GM18499 (cell line): ENCODE measurements around the gene STAM2.
"Not testable (repeated sequence)": the region's sequence is repeated elsewhere in the genome, so short reads cannot be mapped to it uniquely, and the experiment has no call there.

ENCODE experiments used
- ATAC-seq: cut with Tn5 transposase; IDR thresholded peaks from one replicate; pipeline ENCODE4 v1.9.1; 2021; ENCODE audit warnings: moderate number of reproducible peaks; ENCODE audit not compliant: insufficient read depth, unreplicated experiment

Gene STAM2

GRCh38 chr2:152115952-152116351 is 59.6 kb downstream of the STAM2 start:
- no peak for ATAC-seq

DNA sequence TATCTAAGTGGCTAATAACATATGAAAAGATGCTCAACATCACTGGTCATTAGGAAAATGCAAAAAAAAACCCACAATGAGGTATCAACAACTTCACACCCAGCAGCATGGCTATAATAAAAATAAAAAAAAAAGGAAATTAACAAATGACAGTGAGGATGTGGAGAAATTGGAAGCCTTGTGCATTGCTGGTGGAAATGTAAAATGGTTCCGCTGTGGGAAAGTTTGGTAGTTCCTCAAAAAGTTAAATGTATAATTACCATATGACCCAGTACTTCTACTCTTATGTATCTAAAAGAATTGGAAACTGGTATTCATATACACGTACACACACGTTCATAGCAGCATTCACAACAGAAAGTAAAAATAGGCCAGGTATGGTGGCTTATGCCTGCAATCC is 61.2 kb downstream of the STAM2 start:
- no peak for ATAC-seq

GRCh38 chr2:152107140-152107539 is 68.4 kb downstream of the STAM2 start:
- not testable (repeated sequence) for ATAC-seq

DNA sequence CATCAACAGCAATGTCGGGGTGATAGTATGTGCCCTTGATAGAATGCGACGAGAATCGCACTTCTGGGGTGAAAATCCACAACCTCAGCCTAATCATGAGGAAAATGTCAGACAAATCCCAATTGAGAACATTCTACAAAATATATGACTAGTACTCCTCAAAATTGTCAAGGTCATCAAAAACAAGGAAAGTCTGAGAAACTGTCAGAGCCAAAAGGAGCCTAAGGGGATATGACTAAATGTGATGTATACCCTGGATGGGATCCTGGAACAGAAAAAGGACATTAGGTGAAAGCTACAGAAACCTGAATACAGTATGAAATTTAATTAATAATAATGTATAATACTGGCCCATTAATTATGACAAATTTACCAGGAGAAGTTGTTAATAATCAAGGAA is 69.1 kb downstream of the STAM2 start:
- ATAC-seq: no peak

- no peak for ATAC-seq
Observed at GRCh38 chr2:152103271-152103670, 72.3 kb downstream of the STAM2 start.

DNA sequence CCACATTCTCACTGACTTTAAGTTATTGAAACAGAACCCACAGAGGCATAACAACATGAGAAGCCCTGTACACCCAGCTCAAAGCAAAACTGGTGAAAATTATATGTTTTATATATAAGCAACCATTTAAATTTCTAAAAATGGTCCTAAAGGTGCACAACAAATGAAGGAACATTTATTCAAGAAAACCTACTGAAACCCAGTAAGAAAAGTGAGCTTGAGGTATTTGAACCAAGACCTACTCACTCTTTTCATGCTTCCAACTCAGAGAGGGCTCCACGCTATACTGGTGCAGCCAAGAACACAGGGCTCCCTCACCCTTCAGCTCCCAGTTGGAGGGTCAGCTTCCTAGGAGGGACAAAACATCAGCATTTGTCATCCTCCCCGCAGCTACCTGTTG is 74.6 kb downstream of the STAM2 start:
- ATAC-seq: no peak

- no peak for ATAC-seq
Observed at GRCh38 chr2:152099367-152100050, 76.1 kb downstream of the STAM2 start.

DNA sequence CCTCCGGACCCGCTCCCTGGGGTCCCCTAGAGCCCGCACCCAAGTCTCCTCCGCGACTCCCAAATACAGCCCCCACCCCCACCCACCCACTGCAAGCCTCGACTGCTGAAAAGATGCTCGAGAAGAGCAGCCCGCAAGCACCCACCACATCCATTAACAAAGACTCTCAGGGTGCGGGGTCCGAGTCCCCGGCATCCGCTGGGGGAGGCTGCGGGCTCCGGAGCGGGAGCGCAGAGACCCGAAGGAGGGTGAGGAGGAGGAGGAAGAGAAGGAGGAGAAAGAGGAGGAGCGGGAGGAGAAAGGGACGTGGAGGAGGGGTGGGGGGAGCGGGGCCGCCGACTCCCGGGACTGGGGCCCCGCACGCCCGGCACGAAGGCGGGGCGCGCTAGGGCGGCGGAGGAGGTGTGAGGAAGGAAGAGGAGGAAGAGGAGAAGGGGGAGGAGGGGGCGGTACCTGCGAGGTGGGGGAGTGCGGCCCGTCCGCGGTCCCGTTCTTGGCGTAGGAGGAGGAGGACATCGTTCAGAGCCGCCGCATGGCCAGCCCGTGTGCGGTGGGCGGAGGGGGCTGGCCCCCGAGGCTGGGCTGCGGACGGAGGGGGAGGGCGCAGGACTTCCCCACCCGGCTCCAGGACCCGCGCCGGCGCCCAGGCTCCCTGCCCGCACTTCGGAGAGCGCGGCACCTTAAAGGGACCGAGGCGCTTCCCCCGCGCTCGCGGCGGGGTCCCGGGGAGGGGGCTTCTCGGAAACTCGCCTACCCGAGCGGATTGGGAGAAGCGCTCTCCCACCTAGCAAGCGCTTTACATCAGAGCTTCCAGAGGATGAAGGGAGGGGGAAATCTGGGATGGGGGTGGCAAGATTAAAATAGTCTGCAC is 76.8 kb downstream of the STAM2 start, which contains the start of gene CACNB4:
TSS of gene CACNB4 (minus strand) at position 549 of the 871 bp plus-strand sequence.
- no peak for ATAC-seq

DNA sequence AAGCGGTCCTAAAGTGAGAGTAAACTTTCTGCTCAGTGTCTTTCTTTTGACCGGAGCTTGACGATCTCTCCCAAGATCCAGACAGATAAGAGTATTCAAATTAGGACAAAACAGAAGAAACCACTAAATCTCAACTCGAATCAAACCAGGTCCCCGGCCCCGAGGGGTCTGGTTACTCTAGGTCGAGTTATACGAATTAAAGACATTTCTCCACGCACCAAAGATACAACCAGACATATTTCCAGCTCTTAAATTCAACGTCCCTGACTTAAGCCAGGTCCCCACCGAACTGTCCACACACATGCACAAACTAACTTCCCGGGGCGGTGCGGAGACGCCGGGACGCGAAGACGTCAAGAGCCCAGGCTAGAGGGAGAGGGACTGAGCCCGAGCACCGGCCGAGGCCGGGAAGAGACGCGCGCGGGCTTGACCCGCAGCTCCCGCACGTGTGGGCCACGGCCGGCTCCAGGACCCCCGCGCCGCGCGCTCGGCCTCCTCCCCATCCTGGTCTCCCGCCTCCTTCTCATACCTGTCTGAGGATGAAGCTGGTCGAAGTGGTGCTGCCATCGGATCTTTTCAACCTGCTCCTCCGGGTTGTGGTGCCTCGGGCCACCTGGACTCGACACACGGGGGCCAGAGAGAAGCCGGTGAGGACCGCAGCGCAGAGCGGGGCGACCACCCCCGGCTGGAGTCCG is 77.6 kb downstream of the STAM2 start:
- no peak for ATAC-seq

- ATAC-seq: no peak
Observed at GRCh38 chr2:152097290-152097800, 78.2 kb downstream of the STAM2 start.

DNA sequence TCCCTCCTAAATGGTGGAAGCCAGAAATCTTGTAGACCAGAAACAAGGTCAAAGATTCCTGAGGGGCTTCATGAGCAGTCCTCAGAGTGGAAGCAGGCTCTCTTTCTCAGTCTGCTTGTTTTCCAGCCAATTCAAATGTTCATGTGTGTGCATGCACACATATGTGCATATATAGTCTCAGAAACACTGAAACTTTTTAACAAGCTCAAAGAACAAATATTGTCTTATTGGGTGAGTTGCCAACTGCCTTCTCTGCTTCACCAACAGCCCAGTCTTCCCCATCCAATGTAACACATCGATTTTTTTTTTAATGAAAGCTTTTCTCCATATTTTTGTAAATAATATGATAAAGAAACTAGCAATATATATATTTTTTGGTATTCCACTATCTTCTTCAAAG is 80.4 kb downstream of the STAM2 start:
- no peak for ATAC-seq

DNA sequence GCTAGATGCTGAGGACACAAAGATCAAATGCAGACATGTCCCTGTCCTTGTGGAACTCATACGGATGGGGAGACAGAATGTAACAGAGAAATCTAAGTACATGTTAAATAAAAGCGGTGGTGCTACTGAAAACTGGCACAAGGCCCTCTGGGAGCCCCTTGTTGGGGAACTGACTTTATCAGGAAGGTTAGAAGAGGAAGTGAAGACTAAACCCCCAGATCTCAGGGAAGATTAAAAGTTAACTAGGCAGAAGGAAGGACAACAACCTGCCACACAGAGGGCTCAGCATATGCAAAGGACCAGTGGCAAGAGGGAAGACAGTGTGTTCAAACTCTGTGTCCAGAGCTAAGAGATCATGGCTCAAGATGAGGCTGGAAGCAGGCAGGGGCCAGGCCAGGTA is 81.5 kb downstream of the STAM2 start:
- no peak for ATAC-seq

GRCh38 chr2:152093464-152093863 is 82.1 kb downstream of the STAM2 start:
- no peak for ATAC-seq

DNA sequence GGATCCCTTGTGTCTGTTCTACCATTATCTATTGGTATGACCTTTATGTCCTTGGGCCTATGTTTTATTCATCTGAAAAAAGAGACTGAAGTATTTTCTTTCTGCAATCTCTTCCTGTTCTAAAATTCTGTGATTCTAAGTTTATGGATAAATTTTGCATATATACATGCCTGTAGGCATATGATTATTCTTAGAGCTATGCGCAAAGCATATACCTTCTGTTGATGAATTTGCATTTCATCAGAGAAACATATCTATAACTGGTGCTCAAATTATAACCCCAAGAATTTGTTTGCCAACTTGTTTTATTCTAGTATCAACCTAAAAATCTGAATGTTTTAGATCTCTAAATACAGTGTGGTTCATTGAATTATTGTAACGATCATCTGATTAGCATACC is 83.5 kb downstream of the STAM2 start:
- ATAC-seq: no peak

DNA sequence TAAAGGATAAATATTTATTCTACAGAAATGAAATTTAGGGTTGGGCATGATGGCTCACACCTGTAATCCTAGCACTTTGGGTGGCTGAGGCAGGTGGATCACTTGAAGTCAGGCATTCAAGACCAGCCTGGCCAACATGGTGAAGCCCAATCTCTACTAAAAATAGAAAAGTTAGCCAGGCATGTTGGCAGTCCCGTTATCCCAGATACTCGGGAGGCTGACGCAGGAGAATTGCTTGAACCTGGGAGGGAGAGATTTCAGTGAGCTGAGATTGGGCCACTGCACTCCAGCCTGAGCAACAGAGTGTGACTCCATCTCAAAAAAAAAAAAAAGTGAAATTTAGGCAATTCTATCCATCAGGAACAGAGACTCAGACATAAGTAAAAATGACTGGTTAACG is 84.8 kb downstream of the STAM2 start:
- ATAC-seq: not testable (repeated sequence)

DNA sequence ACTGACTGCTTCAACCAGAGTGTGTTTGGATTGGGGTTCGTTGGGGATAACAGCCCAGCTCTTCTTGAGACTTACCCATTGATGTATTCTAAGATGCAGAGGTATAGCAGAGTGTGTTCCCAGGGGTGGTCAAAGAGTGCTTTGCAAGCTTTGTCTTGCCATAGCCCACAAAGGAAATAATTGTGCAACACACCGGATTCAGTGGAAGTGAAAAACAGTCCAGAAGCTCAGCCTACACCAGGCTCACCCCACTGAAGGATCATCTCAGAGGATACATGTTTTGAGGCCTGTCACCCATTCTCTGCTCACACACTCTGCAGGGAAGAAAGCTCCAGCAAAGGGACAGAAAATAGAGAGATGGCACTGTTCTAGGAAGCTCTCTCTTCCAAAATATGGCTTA is 86.3 kb downstream of the STAM2 start:
- no peak for ATAC-seq

DNA sequence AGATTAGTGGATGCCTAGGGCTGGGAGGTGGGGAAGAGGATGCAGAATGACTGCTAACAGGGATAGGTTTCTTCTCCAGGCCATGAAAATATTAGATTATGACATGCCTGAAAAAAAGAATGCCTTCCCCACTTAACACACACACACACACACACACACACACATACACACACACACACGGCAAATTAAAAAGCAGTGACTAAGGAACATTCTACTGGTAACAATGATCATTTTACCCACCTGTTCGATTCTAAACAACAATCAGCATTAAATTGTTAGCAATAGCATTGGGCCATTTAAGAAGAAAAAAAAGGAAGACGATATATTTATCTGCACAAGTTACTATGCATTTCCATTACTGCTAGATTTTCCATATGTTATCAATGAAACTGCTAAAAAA is 87.6 kb downstream of the STAM2 start:
- no peak for ATAC-seq

GRCh38 chr2:152086231-152086630 is 89.3 kb downstream of the STAM2 start:
- ATAC-seq: no peak

DNA sequence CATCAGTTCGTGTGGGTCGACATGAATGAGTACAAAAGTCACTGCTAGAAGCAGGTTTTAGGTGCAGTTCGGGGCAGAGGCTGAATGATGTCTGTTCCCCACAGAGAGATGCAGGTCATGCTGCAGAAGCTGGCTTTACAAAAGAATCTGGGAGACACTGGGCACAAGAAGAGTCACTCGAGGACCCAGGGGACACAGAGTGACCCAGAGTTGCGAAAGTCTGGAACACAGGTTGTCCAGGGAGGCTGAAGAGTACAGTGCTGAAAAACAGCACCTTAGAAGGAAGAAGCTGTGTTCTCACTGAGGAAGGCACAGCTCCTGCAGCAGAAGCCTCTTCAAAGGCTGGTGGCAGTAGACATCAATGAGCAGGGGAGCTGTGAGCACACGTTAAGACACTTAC is 91.5 kb downstream of the STAM2 start:
- ATAC-seq: no peak

DNA sequence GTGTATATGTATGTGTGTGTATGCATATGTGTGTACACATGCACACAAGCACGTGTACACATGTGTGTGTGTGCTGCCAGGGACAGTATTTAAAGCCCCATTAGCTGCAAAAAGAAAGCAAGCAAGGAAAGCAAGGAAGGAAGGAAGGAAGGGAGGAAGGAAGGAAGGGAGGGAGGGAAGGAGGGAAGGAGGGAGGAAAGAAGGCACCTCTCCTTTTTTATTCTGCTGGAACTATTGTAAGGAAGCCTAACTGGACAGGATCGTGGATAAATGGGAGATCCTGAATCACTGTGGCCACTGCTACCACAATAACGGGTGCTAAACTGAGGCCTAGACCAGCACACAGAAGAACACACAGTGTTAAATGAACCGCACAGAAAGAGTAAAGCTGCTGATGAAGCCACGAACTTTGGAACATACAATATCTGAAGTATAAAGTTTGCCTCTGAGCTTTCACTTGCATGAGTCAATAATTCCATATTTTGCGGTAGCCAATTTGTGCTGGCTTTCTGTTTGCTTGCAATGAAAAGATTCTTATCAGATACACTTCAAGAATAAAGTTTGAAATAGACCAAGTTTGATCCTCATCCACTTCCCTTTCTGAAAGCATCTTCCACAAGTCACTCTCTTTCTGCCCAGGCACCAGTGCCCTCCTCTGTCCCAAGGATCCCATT is 92.2 kb downstream of the STAM2 start:
- no peak for ATAC-seq
